K562 (cell line): ENCODE data around the gene PLA1A. TPM values are rescaled to one million over a fixed set of nuclear protein-coding genes. Genes with fewer than 3 reads are reported as not detected.
A peak's percentile ranks its signal among the peaks of the same experiment; 100 is the strongest.

Experiments
- ADNP ChIP-seq: fragments of 200-800 bp; sonication (Bioruptor generic); IDR thresholded peaks from 2 replicates; pipeline ENCODE4 v1.6.1; 2016; ENCODE audit warnings: missing genetic modification characterization, missing compliant biosample characterization
- ATF1 ChIP-seq, 2 experiments: fragments of 450-650 bp in 1 of 2; IDR thresholded peaks; 2 replicates each; pipeline ENCODE4 v1.6.1; 2016; ENCODE audit warnings: missing compliant biosample characterization in 1 of 2, missing genetic modification characterization in 1 of 2
- MCM2 ChIP-seq: fragments of 450-650 bp; IDR thresholded peaks from 2 replicates; pipeline ENCODE4 v1.6.1; 2017; ENCODE audit warnings: low read depth, mild to moderate bottlenecking
- RBM22 ChIP-seq: fragments of 200-400 bp; formaldehyde crosslinking; IDR thresholded peaks from 2 replicates; pipeline ENCODE4 v1.6.1; 2018; ENCODE audit warnings: low read length, low read depth; ENCODE audit not compliant: poor library complexity, severe bottlenecking
- TCF7 ChIP-seq: sonication (generic); IDR thresholded peaks from 2 replicates; pipeline ENCODE4 v1.6.1; 2016; ENCODE audit warnings: antibody characterized with exemption, borderline replicate concordance
- ZBTB17 ChIP-seq: fragments of 450-650 bp; formaldehyde crosslinking; IDR thresholded peaks from 2 replicates; pipeline ENCODE4 v1.4.0; 2020; ENCODE audit warnings: mild to moderate bottlenecking
- polyA plus RNA-seq, 8 experiments: library from polyadenylated mRNA; depleted of rRNA in 4 of 8; stranded (reverse) in 5 of 8; unstranded in 3 of 8; fragments of >200 nt; fragmentation: Nextera tagmentation in 2 of 8; fragmentation: Illumina TruSeq in 1 of 8; extraction: Ambion mirVana in 2 of 8; extraction: Trizol in 1 of 8; gene quantifications; 2 replicates each; pipeline versions ENCODE4 v1.2.1 to v1.2.3, GENCODE V29; 2011 to 2014; ENCODE audit warnings: inconsistent platforms in 1 of 8, missing spikeins in 1 of 8
- total RNA-seq, 7 experiments: library from RNA; depleted of rRNA in 6 of 7; stranded (reverse); fragments of >200 nt in 6 of 7; fragmentation: Illumina TruSeq in 2 of 7; extraction: Trizol in 2 of 7; gene quantifications; 2 replicates each; pipeline versions ENCODE4 v1.2.1 to v1.2.3, GENCODE V29; 2011 to 2021; ENCODE audit warnings: low replicate concordance in 1 of 7
- TF ChIP-seq, protein P1 (sequence below), 2 experiments: fragments of 450-650 bp in 1 of 2; sonication (generic) in 1 of 2; formaldehyde crosslinking in 1 of 2; IDR thresholded peaks; 2 replicates each; pipeline versions ENCODE4 v1.7.1 to v1.9.0; 2016 to 2022; ENCODE audit warnings: inconsistent platforms in 1 of 2, mild to moderate bottlenecking in 1 of 2, missing genetic modification reagents in 1 of 2
- TF ChIP-seq, protein P2 (sequence below): fragments of 450-650 bp; IDR thresholded peaks from 2 replicates; pipeline ENCODE4 v1.6.1; 2016; ENCODE audit warnings: low read depth

PLA1A gene
- total and polyA plus RNA-seq, 9 of the 15 experiments (the other 6 are each of a cell fraction or from before 2014, with no cell fraction given): not detected

DNA sequence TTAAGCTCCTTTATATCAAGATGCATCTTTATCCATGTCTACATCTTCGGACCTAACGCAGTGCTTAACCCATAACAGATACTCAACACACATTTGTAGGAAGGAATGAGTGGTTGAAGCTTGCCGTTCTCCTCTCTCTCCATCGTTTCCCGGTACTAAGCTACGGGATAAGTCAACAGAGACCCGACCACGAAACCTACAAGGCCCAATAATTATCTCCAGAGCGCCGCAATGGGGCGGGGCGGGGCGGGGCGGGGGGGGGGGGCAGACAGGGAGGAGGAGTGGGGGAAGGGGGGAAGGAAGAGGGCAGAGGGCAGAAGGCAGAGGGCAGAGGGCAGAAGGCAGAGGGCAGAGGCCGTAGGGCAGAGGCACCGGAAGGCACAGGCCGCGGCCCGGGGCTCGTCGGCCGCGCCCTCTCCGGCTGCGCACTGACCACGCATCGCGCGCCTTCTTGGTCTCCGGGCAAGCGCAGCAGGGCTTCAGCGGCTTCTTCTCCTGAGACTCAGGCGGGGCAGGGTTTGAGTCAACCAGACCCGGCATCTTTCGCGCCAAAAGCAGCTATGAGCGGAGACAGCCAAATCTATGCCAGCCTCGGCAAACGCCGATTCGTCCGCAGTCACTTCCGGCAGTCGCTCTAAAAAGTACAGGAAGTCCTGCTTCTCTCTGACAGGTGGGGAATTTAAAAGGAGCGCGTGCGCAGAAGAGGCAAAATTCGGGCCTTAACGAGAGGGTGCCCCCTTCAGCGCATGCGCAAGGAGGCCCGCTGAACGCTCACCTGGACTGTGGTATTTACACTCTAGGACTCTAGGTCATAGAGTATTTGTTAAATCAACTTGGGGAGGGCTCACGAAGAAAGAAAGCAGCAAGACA, 79.3 kb downstream of the PLA1A start, which contains the start of gene COX17 (continued):
- TF ChIP-seq, protein P1, sequence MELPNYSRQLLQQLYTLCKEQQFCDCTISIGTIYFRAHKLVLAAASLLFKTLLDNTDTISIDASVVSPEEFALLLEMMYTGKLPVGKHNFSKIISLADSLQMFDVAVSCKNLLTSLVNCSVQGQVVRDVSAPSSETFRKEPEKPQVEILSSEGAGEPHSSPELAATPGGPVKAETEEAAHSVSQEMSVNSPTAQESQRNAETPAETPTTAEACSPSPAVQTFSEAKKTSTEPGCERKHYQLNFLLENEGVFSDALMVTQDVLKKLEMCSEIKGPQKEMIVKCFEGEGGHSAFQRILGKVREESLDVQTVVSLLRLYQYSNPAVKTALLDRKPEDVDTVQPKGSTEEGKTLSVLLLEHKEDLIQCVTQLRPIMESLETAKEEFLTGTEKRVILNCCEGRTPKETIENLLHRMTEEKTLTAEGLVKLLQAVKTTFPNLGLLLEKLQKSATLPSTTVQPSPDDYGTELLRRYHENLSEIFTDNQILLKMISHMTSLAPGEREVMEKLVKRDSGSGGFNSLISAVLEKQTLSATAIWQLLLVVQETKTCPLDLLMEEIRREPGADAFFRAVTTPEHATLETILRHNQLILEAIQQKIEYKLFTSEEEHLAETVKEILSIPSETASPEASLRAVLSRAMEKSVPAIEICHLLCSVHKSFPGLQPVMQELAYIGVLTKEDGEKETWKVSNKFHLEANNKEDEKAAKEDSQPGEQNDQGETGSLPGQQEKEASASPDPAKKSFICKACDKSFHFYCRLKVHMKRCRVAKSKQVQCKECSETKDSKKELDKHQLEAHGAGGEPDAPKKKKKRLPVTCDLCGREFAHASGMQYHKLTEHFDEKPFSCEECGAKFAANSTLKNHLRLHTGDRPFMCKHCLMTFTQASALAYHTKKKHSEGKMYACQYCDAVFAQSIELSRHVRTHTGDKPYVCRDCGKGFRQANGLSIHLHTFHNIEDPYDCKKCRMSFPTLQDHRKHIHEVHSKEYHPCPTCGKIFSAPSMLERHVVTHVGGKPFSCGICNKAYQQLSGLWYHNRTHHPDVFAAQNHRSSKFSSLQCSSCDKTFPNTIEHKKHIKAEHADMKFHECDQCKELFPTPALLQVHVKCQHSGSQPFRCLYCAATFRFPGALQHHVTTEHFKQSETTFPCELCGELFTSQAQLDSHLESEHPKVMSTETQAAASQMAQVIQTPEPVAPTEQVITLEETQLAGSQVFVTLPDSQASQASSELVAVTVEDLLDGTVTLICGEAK (IDR thresholded peaks at IDR 0.05): peak; percentile 89
- TF ChIP-seq, protein P1 (CRISPR knock-in tag; IDR thresholded peaks at IDR 0.05): no peak
- no peak for TF ChIP-seq ATF1 (CRISPR knock-in tag; IDR thresholded peaks at IDR 0.05)
- TF ChIP-seq ATF1 (tag; IDR thresholded peaks at IDR 0.05): peak; percentile 77
- TF ChIP-seq ZBTB17 (CRISPR knock-in tag): peak; percentile 75; the same call in 1 of the 2 replicates
- TF ChIP-seq RBM22: no peak
- TF ChIP-seq ADNP: no peak
- no peak for TF ChIP-seq MCM2
- TF ChIP-seq, protein P2, sequence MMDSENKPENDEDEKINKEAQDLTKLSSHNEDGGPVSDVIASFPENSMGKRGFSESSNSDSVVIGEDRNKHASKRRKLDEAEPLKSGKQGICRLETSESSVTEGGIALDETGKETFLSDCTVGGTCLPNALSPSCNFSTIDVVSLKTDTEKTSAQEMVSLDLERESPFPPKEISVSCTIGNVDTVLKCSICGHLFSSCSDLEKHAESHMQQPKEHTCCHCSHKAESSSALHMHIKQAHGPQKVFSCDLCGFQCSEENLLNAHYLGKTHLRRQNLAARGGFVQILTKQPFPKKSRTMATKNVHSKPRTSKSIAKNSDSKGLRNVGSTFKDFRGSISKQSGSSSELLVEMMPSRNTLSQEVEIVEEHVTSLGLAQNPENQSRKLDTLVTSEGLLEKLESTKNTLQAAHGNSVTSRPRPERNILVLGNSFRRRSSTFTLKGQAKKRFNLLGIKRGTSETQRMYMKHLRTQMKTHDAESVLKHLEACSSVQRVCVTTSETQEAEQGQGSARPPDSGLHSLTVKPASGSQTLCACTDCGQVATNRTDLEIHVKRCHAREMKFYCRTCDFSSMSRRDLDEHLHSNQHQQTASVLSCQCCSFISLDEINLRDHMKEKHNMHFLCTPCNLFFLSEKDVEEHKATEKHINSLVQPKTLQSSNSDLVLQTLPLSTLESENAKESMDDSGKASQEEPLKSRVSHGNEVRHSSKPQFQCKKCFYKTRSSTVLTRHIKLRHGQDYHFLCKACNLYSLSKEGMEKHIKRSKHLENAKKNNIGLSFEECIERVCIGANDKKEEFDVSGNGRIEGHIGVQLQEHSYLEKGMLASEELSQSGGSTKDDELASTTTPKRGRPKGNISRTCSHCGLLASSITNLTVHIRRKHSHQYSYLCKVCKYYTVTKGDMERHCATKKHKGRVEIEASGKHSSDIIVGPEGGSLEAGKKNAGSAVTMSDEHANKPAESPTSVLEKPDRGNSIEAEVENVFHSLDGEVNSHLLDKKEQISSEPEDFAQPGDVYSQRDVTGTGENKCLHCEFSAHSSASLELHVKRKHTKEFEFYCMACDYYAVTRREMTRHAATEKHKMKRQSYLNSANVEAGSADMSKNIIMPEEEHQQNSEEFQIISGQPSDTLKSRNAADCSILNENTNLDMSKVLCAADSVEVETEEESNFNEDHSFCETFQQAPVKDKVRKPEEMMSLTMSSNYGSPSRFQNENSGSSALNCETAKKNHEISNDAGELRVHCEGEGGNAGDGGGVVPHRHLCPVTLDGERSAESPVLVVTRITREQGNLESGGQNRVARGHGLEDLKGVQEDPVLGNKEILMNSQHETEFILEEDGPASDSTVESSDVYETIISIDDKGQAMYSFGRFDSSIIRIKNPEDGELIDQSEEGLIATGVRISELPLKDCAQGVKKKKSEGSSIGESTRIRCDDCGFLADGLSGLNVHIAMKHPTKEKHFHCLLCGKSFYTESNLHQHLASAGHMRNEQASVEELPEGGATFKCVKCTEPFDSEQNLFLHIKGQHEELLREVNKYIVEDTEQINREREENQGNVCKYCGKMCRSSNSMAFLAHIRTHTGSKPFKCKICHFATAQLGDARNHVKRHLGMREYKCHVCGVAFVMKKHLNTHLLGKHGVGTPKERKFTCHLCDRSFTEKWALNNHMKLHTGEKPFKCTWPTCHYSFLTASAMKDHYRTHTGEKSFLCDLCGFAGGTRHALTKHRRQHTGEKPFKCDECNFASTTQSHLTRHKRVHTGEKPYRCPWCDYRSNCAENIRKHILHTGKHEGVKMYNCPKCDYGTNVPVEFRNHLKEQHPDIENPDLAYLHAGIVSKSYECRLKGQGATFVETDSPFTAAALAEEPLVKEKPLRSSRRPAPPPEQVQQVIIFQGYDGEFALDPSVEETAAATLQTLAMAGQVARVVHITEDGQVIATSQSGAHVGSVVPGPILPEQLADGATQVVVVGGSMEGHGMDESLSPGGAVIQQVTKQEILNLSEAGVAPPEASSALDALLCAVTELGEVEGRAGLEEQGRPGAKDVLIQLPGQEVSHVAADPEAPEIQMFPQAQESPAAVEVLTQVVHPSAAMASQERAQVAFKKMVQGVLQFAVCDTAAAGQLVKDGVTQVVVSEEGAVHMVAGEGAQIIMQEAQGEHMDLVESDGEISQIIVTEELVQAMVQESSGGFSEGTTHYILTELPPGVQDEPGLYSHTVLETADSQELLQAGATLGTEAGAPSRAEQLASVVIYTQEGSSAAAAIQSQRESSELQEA: no peak
- TF ChIP-seq TCF7: no peak
